Pons (tissue), 1 donor: ENCODE data around the gene TGM6.

Source experiments
- DNase-seq: peaks from one replicate; pipeline ENCODE4 v3.0.0-alpha.2; 2016; ENCODE audit warnings: low spot score

The TGM6 gene

DNA sequence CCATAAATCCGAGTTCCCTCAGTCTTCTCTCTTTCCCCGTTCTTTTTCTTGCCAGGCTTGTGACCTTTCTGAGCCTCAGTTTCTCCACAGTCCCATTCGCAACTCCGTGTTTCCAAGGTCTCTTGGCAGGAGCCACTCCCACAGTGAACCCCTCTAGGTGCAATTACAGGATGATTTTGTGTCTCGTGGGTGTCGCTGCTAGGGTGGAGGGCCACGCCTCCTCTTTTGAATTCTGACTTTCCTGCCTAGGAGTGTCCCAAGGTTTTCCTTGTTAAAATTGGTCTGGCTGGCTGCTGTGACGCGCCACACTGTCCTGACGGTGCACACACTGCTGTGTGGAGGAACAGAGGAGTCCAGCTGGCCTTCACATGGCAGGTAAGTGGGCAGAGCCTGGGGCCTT lies at the start of gene TGM6:
TGM6 (plus strand) TSS at position 301 of the 400 bp plus-strand sequence; CDS start at position 369, 68 bp downstream.
- DNase-seq, result no peak

- no peak for DNase-seq
Measured at GRCh38 chr20:2331106-2331505, 49.6 kb upstream of the TGM6 start.

GRCh38 chr20:2331901-2332565 lies 48.7 kb upstream of the TGM6 start:
- no peak for DNase-seq

DNA sequence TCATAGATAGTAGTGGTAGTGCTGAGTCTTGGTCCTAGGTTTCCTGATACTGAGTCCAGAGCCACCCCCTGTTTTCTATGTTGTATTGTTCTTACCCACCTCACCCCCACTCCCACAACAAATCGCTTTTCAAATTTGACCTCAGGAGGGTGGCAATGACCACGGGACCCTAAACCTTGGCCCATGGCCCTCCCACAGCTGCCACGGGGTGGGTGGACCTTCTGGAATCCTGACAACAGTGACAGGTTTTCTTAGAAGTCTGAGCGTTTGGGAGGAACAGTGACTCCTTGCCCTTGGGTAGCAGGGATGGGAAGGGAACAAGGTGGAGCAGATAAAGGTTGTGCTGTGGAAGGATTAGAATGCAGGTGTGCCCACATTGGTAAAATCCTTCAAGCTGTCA lies 48.0 kb upstream of the TGM6 start:
- no peak for DNase-seq

DNA sequence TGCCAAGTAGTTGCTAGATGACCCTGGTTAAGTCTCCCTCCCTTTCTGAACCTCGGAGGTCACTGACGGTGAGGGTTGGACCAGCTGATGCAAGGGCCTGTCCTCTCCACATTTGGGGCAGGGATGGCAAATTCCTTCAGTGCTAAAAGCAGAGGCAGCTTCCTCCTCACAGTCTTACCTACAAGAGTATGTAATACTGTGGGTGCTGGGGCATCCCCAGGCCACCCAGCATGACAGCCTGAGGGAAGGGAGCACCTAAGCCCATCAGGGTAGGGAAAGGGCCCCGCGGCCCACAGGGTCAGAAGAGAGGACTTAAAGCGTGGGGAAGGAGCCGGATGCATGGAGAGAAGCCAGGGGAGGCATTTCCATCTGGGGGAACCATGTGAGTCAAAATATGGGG lies 46.9 kb upstream of the TGM6 start:
- no peak for DNase-seq

DNA sequence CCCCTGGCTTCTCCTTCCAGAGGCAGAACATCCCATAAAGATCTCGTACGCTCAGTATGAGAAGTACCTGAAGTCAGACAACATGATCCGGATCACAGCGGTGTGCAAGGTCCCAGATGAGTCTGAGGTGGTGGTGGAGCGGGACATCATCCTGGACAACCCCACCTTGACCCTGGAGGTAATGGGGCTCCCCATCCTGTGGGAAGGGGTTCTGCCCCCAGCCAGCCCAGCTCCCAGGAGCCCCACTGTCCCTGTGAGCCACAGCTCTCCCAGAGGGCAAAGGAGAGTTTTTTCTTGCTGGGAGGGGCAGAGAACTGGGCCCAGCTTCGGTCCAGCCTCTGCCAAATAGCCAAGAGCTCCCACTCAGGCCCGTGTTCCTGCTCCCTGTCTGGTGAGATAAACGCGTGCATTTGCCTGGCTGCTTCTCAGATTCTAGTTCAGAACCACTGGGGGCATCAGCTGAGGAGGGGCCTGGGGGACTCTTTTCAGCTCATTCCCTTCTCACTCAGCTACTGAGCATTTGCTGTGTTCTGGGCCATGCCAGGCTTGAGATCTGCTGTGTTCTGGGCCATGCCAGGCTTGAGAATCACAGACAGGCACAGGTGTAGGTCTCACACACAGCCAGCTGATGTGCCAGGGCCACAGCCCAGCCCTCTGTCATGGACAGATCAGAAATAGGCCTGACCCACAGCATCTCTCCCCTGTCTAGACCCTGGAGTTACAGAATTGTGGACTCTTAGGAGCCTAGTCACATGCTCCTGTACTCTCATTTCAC lies 45.4 kb upstream of the TGM6 start:
- DNase-seq, result no peak

- no peak for DNase-seq
Measured at GRCh38 chr20:2336471-2336870, 44.2 kb upstream of the TGM6 start.

- DNase-seq, result no peak
Measured at GRCh38 chr20:2337142-2337541, 43.6 kb upstream of the TGM6 start.

GRCh38 chr20:2338411-2339066 lies 42.2 kb upstream of the TGM6 start:
- DNase-seq, result no peak

DNA sequence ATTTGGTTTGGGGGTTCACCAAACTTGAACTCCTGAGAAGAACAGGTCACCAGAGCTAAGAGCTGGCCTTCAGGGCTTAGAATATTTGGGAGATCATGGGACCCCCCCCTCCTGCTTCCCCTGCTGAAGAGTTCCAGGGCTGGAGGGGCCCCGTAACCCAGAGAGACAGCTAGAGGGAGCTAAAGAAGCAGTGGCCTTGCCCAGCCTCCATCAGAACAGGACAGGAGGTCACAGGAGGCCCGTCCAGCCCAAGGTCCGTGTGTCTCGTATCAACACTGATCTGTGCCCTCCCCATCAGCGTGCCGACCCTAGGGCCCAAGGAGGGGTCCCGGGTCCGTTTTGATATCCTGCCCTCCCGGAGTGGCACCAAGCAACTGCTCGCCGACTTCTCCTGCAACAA lies 40.6 kb upstream of the TGM6 start:
- no peak for DNase-seq

DNA sequence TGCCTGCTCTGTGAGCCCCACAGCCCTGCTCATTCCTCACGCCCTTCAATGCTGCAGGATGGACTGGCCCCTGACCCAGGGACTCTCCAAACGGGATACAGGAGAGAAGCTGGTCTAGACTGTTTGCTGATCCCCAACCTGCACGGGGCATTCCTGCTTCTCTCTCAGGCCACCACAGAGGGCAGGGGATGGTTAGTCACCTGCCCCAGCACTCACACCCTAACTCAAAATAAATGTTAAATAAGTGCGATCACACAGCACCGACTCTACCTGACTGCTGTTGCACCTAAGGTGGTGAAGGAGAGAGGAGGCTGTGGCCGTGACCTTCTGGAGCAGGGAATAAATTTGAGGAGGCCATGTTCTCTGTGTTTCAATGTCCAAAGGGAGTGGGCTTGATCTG lies 39.9 kb upstream of the TGM6 start:
- no peak for DNase-seq

GRCh38 chr20:2341336-2341735 lies 39.4 kb upstream of the TGM6 start:
- no peak for DNase-seq

- no peak for DNase-seq
Measured at GRCh38 chr20:2342243-2342642, 38.5 kb upstream of the TGM6 start.

- DNase-seq, result no peak
Measured at GRCh38 chr20:2346188-2346587, 34.5 kb upstream of the TGM6 start.

DNA sequence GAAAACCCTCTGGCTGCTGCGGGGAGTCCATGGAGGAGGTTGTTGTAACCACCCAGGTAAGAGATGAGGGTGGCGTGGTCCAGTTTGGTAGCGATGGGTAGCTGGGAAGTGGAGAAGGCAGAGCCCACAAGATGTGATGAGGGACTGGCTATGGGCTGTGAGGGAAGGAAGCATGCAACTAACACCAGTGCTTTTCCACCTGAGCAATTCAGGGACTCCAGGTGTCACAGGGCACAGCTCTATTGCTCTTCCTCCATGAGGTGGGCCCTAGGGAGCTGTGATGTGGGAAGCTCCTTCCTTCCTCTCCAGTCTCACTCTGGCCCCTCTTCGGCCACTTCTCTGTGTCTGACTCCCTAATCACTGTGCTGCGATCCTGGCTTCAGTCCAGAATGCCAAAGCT lies 32.4 kb upstream of the TGM6 start:
- no peak for DNase-seq

DNA sequence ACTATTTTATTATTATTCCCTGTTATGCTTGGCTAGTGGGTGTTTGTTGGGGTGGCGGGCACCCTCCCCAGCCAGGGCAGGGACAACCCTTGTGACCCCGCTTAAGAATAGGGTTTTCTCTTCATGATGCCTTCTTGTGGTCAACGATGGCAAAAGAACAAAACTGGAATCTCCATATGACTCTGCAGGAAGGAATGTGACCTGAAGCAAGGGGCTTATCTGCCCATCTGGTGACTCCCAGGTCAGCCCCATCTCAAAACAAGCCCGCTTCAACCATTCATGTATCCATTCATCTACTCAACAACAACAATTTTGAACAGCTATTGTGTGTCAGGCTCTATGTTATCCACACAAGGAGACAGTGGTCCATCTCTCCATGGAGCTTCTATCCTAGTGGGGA lies 30.9 kb upstream of the TGM6 start:
- DNase-seq, result no peak

GRCh38 chr20:2350606-2351005 lies 30.1 kb upstream of the TGM6 start:
- no peak for DNase-seq

- DNase-seq, result no peak
Measured at GRCh38 chr20:2353231-2353630, 27.5 kb upstream of the TGM6 start.

- DNase-seq, result no peak
Measured at GRCh38 chr20:2357114-2357513, 23.6 kb upstream of the TGM6 start.

DNA sequence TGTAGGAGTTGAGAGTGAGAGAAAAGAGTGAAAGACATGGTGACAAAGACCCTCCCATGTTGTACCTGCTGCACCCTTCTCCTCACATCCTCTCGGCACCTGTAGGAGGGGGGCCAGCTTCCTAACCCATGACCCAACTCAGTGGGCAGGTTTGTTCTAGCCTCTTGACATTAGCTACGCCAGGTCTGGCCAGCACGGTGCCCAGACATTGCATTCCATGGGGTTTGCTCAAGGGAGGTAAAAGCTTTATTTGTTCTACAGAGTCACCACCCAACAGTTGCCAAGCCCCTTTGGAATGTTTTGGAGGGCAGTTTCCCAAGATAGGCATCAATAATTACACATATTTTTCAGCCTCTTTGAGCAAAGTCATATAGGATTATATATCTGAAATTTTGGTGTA lies 22.7 kb upstream of the TGM6 start:
- DNase-seq, result no peak

DNA sequence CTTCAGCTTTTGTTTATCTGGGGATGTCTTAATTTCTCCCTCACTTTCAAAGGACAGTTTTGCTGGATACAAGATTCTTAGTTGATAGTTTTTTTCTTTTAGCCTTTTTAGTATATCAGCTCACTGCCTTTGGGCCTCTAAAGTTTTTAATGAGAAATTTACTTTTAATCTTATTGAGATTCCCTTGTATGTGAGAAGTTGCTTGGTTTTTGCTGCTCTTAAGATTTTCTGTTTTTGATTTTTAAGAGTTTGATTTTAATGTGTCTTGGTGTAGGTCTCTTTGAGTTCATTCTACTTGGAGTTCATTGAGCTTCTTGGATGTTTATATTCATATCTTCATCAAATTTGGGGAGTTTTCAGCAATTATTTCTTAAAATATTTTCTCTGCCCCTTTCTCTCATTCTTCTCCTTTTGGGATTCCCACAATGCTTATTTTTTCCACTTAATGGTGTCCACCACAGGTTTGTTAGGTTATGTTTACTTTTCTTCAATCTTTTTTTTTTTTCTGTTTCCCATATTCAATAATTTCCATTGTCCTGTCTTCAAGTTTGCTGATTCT lies 19.6 kb upstream of the TGM6 start:
- DNase-seq, result no peak

DNA sequence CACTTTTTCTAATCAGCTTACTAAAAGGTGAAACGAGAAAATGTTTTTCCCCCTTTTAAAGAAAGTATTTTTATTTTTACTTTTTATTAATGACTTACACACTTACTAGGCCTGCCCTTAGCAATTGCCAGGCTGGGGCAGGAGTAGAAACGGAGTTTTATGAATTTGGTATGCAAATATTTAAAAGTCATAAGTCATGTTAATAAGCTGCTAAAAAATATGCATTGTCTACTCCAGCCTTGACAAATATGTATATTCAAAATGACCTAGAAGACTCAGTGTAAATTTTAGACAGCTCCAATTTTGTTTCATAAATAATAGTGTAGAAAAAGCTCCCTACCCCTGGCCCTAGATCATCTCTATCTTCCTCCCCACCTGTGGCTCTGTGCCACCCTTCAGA lies 17.5 kb upstream of the TGM6 start:
- no peak for DNase-seq

GRCh38 chr20:2363587-2363986 lies 17.1 kb upstream of the TGM6 start:
- no peak for DNase-seq
